Stomach (tissue), 4 donors: ENCODE data around the gene PTPA.

Experiments used
- POLR2A ChIP-seq, 4 donors: fragments of 450-650 bp; IDR thresholded peaks; one replicate each; pipeline ENCODE4 v1.6.1; 2016; ENCODE audit warnings: antibody characterized with exemption in 4 of 4, control low read depth in 2 of 4, mild to moderate bottlenecking in 1 of 4, moderate library complexity in 1 of 4
- POLR2AphosphoS5 ChIP-seq, 3 donors: sonication (generic); formaldehyde crosslinking; IDR thresholded peaks; one replicate each; pipeline ENCODE4 v1.6.1; 2016; ENCODE audit warnings: antibody characterized with exemption in 3 of 3
- TF ChIP-seq, protein P1 (sequence below), 7 experiments: fragments of 450-650 bp in 4 of 7; fragments of 200-600 bp in 3 of 7; sonication (generic) in 3 of 7; IDR thresholded peaks; one replicate each; pipeline ENCODE4 v1.5.1; 2016 to 2019; ENCODE audit warnings: antibody characterized with exemption in 7 of 7, control low read depth in 2 of 7, mild to moderate bottlenecking in 1 of 7

DNA sequence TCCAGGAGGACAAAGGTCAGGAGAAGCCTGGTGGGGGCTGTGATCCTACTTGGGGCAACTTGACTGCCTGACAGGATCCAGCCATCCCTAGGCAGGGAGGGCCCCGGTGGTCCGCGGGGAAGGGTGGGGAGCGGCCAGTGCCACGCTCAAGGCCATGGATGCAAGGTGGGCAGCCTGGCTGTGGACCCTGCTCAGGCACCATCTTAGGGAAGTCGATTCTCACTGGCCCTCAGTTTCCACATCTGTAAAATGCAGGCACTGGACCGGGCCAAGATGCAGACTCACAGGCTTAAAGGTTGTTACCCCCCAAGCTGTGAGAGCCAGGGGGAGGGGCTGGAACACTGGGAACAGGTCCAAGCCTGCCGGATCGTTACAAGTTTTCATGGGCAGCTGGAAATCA, 39.0 kb upstream of the PTPA start:
- TF ChIP-seq POLR2A (IDR thresholded peaks at IDR 0.05): no peak
- TF ChIP-seq POLR2AphosphoS5 (IDR thresholded peaks at IDR 0.05): no peak
- TF ChIP-seq, protein P1, sequence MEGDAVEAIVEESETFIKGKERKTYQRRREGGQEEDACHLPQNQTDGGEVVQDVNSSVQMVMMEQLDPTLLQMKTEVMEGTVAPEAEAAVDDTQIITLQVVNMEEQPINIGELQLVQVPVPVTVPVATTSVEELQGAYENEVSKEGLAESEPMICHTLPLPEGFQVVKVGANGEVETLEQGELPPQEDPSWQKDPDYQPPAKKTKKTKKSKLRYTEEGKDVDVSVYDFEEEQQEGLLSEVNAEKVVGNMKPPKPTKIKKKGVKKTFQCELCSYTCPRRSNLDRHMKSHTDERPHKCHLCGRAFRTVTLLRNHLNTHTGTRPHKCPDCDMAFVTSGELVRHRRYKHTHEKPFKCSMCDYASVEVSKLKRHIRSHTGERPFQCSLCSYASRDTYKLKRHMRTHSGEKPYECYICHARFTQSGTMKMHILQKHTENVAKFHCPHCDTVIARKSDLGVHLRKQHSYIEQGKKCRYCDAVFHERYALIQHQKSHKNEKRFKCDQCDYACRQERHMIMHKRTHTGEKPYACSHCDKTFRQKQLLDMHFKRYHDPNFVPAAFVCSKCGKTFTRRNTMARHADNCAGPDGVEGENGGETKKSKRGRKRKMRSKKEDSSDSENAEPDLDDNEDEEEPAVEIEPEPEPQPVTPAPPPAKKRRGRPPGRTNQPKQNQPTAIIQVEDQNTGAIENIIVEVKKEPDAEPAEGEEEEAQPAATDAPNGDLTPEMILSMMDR (IDR thresholded peaks at IDR 0.05): no peak
